Endodermal cell (in vitro differentiated cells): ENCODE measurements around the gene PGAM5. TPM values are rescaled to one million over a fixed set of nuclear protein-coding genes. Genes with fewer than 3 reads are reported as not detected.

ENCODE experiments used
- DNase-seq: peaks from one replicate; pipeline ENCODE4 v3.0.0-alpha.2; 2017
- H3K27ac ChIP-seq: 2 replicates; pipeline ENCODE4 v1.5.1; 2013; ENCODE audit warnings: mild to moderate bottlenecking, low read depth, low read length, moderate library complexity
- H3K27me3 ChIP-seq: 2 replicates; pipeline ENCODE4 v1.6.1; 2013; ENCODE audit warnings: mild to moderate bottlenecking, low read length, moderate library complexity; ENCODE audit not compliant: insufficient read depth, control insufficient read depth, poor library complexity, severe bottlenecking
- H3K36me3 ChIP-seq: 2 replicates; pipeline ENCODE4 v1.7.0; 2013; ENCODE audit warnings: mild to moderate bottlenecking, low read length, moderate library complexity; ENCODE audit not compliant: control insufficient read depth, insufficient read depth
- H3K4me1 ChIP-seq: one replicate; pipeline ENCODE4 v1.7.0; 2013; ENCODE audit warnings: low read length; ENCODE audit not compliant: control insufficient read depth, insufficient read depth
- H3K4me3 ChIP-seq: 2 replicates; pipeline ENCODE4 v1.5.1; 2013; ENCODE audit warnings: mild to moderate bottlenecking, low read length, moderate library complexity
- H3K9ac ChIP-seq: 2 replicates; pipeline ENCODE4 v1.6.1; 2013; ENCODE audit warnings: mild to moderate bottlenecking, low read length, moderate library complexity; ENCODE audit not compliant: poor library complexity, severe bottlenecking; ENCODE audit errors: extremely low read depth
- H3K9me3 ChIP-seq: 2 replicates; pipeline ENCODE4 v1.6.1; 2013; ENCODE audit warnings: mild to moderate bottlenecking, low read length, moderate library complexity; ENCODE audit not compliant: control insufficient read depth
- H3K27ac Mint-ChIP-seq: 2 replicates; pipeline ENCODE4 v1.8.0; 2020; ENCODE audit warnings: mixed read lengths
- H3K27me3 Mint-ChIP-seq: 2 replicates; pipeline ENCODE4 v1.8.0; 2021; ENCODE audit warnings: mild to moderate bottlenecking, mixed read lengths; ENCODE audit not compliant: insufficient read depth
- H3K36me3 Mint-ChIP-seq: 2 replicates; pipeline ENCODE4 v1.8.0; 2020; ENCODE audit warnings: low read depth, mixed read lengths
- H3K4me1 Mint-ChIP-seq: 2 replicates; pipeline ENCODE4 v1.8.0; 2020; ENCODE audit warnings: mixed read lengths
- H3K4me3 Mint-ChIP-seq: 2 replicates; pipeline ENCODE4 v1.8.0; 2020; ENCODE audit warnings: mild to moderate bottlenecking, moderate library complexity, mixed read lengths
- H3K9me3 Mint-ChIP-seq: 2 replicates; pipeline ENCODE4 v1.8.0; 2020; ENCODE audit warnings: mild to moderate bottlenecking, mixed read lengths
- WGBS, 2 experiments: methylation state at CpG; one replicate each; pipeline versions ENCODE4 v1.1.5 to v1.1.7; 2013; ENCODE audit warnings: missing lambda C conversion rate in 2 of 2, mixed read lengths in 1 of 2; ENCODE audit not compliant: insufficient coverage in 1 of 2, insufficient read length in 1 of 2; 5-methylcytosine and 5-hydroxymethylcytosine counted together
- total RNA-seq, 2 donors: library from RNA; stranded (reverse); fragmentation: NEBNext Ultra II Directional in 1 of 2; extraction: Animal tissue kit (Norgen Biotek cat#: 25700) in 1 of 2; gene quantifications; 2 replicates in 1 of 2; 3 replicates in 1 of 2; pipeline ENCODE4 v1.2.1, GENCODE V29; 2021
- TF ChIP-seq, protein P1 (sequence below): fragments of 200-600 bp; sonication (generic); conservative IDR thresholded peaks from 2 replicates; pipeline ENCODE4 v1.5.0; 2021; ENCODE audit warnings: antibody characterized with exemption, mild to moderate bottlenecking

Gene PGAM5
- total RNA-seq, 2 donors from 2014 or later, result 60.2 to 64.3 TPM

DNA sequence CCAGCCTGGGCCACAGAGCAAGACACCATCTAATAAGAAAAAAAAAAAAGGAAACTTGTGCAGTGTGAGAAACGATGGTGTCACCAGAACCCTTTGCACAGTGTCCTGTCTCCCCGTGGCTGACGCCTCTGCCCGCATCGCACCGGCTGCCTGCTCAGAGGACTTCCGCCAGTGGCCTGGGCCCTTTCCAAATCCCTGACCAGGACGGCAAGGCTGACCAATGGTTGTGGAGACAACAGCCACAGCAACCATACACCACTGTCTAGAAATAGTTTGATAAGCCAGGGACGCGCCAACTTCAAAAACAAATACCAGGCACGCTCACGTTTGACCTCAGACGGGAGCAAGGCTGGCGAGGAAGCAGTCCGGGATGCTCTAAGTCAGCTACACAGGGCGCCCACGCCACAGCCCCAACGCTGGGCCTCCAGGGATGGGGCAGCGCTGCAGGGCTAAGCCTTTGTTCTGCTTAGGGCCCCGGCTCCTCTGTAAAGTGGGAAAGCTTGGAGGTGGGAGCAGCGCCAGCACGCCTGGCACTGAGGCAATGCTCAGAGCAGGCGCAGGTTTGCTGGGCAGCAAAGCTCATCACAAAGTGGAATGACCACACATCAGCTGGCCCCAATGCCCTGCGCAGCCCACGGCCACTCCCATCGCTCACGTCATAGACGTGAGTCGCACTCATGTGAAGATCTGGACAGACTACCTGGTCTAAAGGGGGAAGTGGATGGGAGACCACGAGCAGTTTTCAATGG lies 12.5 kb downstream of the PGAM5 start:
- no peak overlapping the region for H3K27ac ChIP-seq
- H3K9me3 Mint-ChIP-seq, result no peaks in the 10 kb centered on the region
- H3K27me3 Mint-ChIP-seq, result no peaks in the 10 kb centered on the region
- H3K4me1 Mint-ChIP-seq, result no peaks in the 10 kb centered on the region
- no peak overlapping the region for H3K9ac ChIP-seq
- 92 to 96% methylated on average over 24 to 30 of the region's 30 CpGs for WGBS, 2 experiments
- TF ChIP-seq, protein P1, sequence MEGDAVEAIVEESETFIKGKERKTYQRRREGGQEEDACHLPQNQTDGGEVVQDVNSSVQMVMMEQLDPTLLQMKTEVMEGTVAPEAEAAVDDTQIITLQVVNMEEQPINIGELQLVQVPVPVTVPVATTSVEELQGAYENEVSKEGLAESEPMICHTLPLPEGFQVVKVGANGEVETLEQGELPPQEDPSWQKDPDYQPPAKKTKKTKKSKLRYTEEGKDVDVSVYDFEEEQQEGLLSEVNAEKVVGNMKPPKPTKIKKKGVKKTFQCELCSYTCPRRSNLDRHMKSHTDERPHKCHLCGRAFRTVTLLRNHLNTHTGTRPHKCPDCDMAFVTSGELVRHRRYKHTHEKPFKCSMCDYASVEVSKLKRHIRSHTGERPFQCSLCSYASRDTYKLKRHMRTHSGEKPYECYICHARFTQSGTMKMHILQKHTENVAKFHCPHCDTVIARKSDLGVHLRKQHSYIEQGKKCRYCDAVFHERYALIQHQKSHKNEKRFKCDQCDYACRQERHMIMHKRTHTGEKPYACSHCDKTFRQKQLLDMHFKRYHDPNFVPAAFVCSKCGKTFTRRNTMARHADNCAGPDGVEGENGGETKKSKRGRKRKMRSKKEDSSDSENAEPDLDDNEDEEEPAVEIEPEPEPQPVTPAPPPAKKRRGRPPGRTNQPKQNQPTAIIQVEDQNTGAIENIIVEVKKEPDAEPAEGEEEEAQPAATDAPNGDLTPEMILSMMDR, result no peak
- H3K36me3 Mint-ChIP-seq, result peaks cover 79% of the 10 kb centered on the region
- H3K9me3 ChIP-seq, result no peaks in the 10 kb centered on the region
- peaks cover 81% of the 10 kb centered on the region for H3K36me3 ChIP-seq
- peak; percentile 44 for DNase-seq
- H3K4me3 ChIP-seq, result no peak overlapping the region
- no peak overlapping the region for H3K27ac Mint-ChIP-seq
- no peaks in the 10 kb centered on the region for H3K27me3 ChIP-seq
- no peaks in the 10 kb centered on the region for H3K4me1 ChIP-seq
- H3K4me3 Mint-ChIP-seq, result no peak overlapping the region

DNA sequence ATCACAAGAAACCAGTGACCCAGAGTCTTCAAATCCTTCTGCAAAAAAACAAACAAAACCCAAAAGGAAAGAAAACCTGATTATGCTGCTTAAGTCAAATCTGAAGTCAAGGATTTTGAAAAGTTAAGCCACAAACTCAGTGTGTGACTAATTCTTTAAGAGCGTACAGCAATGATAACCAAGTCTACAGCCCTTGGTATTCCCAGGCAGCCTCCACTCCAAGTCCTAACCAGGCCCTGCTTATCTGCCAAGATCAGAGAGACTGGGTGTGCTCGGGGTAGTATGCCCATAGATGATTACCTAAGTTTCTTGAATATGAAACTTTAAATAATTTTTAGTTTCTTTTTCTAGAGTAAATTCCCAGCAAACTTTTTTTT lies 13.1 kb downstream of the PGAM5 start:
- Histone ChIP-seq H3K9me3 (no peaks in the 10 kb centered on the region), H3K9ac (no peak overlapping the region), H3K27me3 (no peaks in the 10 kb centered on the region), H3K4me3 (no peak overlapping the region), H3K4me1 (no peaks in the 10 kb centered on the region), H3K36me3 (peaks cover 85% of the 10 kb centered on the region), H3K27ac (no peak overlapping the region)
- no peak for DNase-seq
- Mint-ChIP-seq H3K4me1 (no peaks in the 10 kb centered on the region), H3K4me3 (no peak overlapping the region), H3K9me3 (peaks cover 2% of the 10 kb centered on the region), H3K27me3 (no peaks in the 10 kb centered on the region), H3K27ac (no peak overlapping the region), H3K36me3 (peaks cover 81% of the 10 kb centered on the region)
- 88 to 100% methylated on average over 1 to 2 of the region's 2 CpGs for WGBS, 2 experiments
- TF ChIP-seq, protein P1, result no peak

DNA sequence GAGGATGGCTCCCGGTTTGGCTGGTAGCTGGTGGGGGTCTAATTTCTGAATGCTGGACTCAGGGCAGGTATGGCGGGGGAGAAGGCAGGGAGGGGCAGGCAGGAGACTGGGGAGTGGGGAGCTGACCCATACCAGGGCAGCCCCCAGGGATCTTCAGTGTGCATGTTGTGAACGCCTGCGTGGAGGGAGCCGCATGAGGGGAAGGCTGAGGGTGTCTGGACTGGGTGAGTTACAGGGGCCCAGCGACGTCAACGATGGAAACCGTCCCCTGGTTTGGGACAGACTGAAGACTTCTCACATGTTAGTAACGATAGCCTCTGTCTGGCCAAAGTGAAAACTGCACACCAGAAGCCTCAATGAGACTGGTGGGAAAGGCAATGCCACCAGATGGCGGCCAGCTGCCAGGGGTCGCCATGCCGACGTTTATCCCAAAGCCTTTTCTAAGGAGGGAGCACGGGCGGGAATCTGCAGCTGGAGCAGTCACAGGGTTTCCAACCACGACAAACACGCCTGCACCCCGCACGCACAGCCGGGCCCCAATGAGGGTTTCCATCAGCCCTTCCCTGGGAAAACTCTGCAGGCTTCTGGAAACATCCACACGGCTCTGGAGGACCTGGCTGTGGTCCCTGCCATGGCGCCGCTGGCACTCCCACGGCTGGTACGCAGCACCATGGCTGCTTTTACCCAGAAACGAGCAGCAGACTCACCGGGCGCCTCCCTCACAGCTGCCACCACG lies 14.0 kb downstream of the PGAM5 start:
- H3K4me3 ChIP-seq, result no peak overlapping the region
- H3K9me3 ChIP-seq, result peaks cover 1% of the 10 kb centered on the region
- peaks cover 8% of the 10 kb centered on the region for H3K9me3 Mint-ChIP-seq
- no peaks in the 10 kb centered on the region for H3K4me1 Mint-ChIP-seq
- peak; percentile 51 for DNase-seq
- no peak overlapping the region for H3K4me3 Mint-ChIP-seq
- H3K27me3 Mint-ChIP-seq, result no peaks in the 10 kb centered on the region
- H3K9ac ChIP-seq, result no peak overlapping the region
- H3K27ac Mint-ChIP-seq, result peak overlapping the region; percentile 11
- 94 to 98% methylated on average over 25 to 30 of the region's 30 CpGs for WGBS, 2 experiments
- no peak overlapping the region for H3K27ac ChIP-seq
- H3K4me1 ChIP-seq, result no peaks in the 10 kb centered on the region
- H3K27me3 ChIP-seq, result no peaks in the 10 kb centered on the region
- TF ChIP-seq, protein P1, result no peak
- H3K36me3 Mint-ChIP-seq, result peaks cover 79% of the 10 kb centered on the region
- H3K36me3 ChIP-seq, result peaks cover 81% of the 10 kb centered on the region
